HG03558 (cell line): ENCODE measurements around the gene RHOJ.
"Not testable (repeated sequence)": the region's sequence is repeated elsewhere in the genome, so short reads cannot be mapped to it uniquely, and the experiment has no call there.

Experiments used
- ATAC-seq: cut with Tn5 transposase; IDR thresholded peaks from one replicate; pipeline ENCODE4 v1.9.1; 2021; ENCODE audit warnings: moderate number of reproducible peaks; ENCODE audit not compliant: unreplicated experiment; ENCODE audit errors: extremely low read depth

The RHOJ gene

GRCh38 chr14:63249092-63249491, 44.8 kb downstream of the RHOJ start:
- ATAC-seq = no peak

DNA sequence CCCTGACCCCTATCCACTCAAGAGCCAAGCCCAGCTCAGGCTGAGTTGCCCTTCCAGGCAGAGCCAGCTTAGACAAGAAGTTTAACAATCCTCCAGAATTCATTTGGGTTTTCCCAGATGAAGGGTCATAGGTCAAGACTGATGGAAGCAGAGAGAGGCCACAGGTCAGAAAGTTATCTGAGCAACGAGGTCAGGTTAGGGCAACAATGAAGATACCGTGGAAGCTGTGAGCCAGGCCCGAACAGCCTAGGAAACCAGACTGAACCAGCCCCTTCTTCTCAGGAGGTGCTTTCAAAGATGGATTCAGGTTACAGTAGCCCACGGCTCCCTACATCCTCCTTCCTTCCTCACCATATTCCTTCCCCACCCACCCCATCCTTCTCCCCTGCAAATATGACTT, 53.1 kb downstream of the RHOJ start:
- no peak for ATAC-seq

DNA sequence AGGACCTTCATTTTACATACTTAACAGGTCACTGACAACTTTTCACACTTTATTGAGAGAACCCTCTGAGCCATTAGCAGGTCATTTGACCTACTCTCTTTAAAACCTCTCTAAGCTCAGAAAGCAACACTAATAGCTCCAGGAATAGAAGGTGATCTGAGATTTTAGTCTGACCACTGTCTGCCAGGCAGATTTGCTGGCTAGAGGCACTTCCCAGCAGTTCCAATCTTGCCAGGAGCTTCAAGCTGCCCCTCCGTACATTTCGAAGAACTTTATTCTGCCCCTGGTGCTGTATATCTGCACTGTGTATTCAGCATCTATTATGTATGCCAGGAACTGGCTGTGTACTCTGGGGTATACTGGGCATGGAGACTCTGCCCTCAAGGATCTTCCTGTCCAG, 58.2 kb downstream of the RHOJ start:
- ATAC-seq = no peak

- ATAC-seq = no peak
Observed at GRCh38 chr14:63266106-63266505, 61.9 kb downstream of the RHOJ start.

DNA sequence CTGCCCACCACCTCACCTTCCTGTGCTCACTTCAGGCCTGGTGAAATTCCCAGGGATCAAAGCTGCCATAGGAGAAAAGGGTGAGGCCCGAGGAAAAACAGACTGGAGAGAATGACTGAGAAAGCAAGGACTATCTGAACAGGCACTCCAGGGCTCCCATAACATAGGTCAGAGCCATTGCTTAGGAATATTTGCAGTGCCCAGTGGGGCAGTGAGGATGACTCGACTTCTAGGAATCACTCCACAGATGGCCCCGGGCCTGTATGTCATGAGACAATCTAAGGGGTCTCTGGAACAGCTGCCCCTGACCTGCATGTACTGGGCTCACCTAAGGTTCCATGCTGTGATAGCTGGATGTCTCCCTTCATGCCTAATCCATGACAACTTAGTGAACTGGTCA, 62.9 kb downstream of the RHOJ start:
- no peak for ATAC-seq

DNA sequence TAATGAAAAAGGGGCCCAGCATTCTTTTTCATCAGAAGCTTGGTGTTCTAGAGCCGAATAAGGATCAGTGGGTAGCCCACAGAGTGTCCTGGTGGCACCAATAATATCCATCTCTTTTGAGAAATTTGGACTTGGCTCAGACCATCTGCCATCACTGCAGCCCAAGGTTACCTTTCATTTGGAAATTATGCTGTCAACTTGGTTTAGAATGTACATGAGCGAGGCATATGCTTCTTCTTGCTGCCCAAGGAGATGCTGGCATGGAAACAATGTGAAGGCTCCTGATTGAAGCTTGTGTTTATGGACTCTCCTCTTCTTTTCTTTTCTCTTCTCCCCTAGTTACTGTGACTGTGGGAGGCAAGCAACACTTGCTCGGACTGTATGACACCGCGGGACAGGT, 64.5 kb downstream of the RHOJ start:
- no peak for ATAC-seq

DNA sequence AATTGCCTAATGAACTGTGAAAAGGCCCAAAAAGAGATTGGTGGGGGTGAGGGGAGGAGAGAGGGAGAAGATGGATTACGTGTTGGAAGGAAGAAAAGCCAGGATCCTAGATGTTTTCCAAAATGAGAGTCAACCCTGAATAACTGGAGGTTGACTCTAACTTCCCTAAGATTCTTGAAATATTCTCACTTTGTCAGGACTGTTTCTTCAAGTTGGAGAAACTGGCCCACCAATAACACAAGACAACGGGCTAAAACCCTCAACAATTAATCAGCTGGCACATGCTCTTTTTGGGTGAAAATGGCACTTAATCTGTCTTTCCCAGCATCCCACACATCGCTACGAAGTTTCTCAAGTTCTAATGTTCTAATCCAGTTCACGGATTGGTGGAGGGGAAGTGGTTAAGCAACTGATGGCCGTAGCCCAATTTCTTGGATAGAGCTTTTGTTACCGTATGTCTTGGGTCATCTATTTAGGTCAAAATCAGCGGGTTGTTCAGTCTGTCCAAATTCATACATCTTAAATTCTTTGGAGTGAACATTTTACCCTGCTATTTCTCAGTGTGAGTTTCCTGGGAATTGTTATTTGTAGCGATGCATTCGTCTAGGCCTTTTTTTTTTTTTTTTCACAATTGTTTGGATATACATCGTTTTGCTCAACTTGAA, 65.5 kb downstream of the RHOJ start:
- ATAC-seq = no peak

DNA sequence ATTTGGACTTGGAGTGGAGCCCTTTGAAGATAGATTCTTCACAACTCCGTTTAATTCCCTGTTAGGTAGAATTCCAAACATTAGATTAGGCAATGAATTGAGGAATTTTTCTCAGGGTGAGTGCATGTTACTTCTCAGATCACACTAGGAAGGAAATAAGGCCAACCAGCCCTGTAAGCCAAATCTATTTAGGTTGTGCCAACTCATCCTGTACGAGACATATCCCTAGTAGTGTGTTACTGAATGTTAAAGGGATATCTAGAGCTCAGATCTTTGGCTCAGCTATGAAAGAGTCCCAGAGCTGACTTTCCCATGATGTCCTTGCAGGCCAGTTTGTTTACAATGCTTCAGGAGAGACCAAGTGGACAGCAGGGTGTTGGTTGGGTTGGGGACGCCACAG, 68.9 kb downstream of the RHOJ start:
- ATAC-seq = no peak

DNA sequence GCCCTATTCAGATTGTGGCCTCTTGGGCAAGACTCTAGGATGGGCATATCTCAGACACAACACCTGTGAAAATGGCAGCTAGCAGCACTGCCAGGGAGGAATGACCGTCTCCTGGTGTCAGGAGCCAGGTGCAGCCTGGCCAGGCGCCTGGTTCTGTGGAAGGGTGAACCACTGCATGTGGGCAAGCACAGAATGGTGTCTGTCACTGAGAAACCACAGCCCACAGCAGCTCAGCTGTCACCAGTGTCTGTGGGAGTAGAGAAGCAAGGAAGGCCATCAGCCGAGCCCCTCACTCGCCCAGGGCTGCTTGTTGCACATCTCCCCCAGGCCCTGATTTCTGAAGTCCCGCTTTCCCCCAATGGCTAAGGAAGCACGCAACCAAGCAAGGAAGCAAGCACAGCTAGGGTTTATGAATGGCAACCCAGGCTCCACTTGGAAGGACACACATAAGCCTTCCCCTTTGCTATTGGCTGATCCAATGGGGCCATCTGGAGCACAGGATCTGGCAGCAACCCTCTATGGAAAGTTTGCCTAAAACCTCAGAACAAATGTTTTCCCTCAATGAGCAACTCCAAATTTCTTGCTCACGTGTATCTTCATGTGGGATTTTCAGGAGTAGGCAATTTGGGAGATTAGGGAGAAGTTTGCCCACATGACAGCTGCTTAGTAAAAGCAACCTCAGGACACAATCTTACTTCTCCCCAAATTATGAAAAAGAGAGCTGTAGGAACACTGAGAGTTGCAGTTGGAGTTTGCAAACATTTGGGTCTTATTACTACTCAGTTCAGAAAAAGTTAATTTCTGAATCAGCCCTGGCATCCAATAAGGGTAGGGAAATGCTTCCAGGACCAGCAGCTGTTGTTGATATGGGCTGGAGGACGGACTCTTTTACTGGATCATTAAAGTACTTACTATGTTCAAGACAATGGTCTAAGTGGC, 69.7 kb downstream of the RHOJ start:
- no peak for ATAC-seq

DNA sequence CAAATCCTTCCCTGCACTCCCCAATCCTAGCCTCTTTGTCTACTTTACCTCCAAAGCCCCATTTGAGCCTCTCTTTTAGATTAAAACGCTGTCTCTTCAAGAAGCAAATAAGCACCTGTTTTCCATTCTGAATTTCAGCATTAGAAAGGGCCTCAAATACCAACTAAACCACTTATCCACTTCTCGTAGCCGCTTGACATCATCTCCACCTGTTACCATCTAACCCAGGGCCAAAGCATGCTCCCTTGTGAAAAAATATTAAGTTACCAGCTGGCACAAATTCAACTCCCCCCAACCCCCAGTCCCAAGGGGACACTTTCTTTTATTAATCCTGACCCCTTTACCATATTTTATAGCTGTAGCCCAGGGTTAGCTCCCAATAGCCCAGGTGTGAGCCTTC, 71.4 kb downstream of the RHOJ start:
- ATAC-seq = no peak

DNA sequence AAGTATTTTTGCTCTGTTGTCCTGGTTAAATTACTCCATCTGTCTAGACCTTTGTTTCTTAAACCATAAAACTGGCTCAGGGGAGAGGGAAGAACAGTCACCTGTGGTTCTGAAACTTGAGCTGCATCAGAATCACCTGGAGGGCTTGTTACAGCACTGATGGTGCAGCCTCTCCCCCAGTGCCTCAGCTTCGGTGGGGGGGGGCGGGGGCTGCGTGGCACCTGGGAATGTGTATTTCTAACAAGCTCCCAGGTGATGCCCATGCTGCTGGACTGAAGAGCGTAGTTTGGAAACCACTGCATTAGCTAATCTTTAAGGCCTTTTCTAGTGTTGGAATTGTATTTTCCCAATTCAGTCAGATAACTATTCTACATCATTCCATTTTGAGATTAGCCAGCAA, 71.8 kb downstream of the RHOJ start:
- ATAC-seq = no peak

- ATAC-seq = no peak
Observed at GRCh38 chr14:63276492-63277342, 72.5 kb downstream of the RHOJ start.

DNA sequence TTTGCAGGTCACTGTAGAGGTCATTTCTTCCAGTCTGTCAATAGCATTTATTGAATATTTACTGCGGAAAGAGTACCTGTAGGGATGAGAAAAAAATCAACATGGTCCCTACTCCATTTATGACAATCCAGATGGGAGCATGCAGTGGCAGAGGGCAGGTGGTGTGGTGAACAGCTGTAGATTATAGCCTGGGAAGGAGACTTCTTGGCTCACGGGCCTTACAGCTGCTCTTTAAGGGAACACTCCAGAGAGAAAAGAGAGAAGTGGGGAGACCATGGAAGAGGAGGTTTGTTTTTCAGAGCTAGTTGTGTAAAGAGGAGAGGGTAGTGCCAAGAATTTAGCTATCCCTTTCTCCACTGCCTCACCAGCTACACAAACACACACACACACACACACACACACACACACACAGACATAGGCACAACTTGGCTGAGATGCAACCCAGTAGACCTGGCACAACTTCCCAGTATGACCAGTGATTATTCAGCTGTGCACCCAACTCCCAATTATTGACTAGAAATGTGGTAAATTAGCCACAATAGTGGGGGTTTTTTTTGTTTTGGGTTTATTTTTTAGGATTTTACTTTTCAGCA, 73.4 kb downstream of the RHOJ start:
- no peak for ATAC-seq

DNA sequence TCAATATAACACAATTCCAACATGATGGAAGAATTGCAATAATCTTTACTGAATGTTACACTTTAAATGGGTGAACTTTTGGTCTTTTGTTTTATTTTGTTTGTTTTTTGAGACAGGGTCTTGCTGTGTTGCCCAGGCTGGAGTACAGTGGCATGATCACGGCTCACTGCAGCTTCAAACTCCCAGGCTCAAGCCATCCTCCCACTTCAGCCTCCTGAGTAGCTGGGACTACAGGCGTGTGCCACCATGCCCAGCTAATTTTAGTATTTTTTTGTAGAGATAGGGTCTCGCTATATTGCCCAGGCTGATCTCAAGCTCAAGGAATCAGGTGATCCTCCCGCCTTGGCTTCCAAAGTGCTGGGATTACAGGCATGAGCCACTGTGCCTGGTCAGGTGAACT, 75.7 kb downstream of the RHOJ start:
- ATAC-seq = not testable (repeated sequence)

DNA sequence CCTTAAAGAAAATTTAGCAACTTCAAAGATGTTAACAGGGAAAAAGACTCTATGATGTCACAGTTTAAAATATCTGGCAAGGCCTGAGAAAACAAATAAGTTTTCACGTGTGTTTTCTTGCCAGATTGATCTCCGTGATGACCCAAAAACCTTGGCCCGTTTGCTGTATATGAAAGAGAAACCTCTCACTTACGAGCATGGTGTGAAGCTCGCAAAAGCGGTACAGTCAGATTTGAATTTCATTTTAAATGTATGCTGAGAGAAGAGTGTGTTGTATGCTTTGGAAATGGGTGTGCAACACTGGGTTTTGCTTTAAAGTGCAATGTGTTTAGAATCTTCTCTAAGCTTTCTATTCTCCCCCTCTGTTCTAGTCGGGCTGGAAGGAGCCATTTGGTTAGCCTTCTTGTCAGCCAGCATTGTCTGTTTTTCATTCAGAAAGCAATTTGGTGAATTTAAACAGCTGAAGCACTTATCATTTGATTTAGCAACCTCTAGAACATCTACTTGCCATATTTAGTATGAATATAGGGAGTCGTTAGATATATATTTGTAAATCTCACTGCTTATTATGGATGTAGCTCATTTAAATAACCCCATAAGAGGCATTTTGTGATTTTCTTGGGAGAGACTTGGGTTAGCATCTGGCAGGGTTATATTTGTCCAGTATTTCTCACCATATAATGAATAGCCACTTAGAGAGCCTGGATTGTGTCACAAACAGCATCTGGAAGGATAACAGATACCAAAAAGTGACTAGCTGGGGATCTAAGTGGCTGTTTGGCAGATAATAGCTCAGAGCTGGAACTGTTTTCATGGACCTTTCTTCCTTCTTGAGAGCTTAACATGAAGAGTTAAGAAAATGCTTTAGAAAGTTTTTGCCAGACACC, 79.0 kb downstream of the RHOJ start:
- no peak for ATAC-seq

DNA sequence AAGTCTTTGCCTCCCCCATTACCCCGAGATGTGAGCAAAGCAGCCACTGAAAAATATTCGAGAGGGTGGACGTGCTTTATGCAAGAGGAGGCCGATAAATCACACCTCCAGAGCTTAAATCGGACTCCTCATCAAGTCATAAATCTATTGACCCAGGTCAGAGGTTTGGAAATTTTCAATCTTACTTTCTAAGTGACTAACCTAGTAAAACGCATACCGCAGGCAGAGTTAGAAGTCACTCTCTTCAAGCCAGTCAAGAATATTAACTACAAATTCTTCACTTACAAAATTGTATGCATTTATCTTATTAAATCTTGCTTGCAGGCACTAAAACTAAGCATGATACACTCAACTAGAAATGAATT, 79.6 kb downstream of the RHOJ start:
- no peak for ATAC-seq

DNA sequence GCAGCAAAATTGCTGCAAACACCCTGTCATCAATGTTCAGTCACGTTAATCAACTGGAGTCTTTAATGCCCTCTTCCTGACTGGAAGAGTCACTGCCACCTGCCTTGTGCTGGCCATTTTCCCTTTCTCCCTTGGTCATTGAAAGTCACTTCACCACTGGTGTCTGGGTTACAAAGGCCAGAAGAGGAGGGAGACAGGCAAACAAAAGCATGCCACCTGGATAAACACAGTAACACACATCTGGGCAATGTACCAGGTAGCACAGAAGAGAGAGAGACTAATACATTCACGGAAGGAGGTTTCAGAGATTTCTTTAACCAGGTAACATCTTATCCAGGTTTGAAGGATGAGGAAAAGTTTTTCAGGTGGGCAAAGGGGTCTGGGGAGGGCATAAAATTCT, 81.8 kb downstream of the RHOJ start:
- ATAC-seq = no peak

DNA sequence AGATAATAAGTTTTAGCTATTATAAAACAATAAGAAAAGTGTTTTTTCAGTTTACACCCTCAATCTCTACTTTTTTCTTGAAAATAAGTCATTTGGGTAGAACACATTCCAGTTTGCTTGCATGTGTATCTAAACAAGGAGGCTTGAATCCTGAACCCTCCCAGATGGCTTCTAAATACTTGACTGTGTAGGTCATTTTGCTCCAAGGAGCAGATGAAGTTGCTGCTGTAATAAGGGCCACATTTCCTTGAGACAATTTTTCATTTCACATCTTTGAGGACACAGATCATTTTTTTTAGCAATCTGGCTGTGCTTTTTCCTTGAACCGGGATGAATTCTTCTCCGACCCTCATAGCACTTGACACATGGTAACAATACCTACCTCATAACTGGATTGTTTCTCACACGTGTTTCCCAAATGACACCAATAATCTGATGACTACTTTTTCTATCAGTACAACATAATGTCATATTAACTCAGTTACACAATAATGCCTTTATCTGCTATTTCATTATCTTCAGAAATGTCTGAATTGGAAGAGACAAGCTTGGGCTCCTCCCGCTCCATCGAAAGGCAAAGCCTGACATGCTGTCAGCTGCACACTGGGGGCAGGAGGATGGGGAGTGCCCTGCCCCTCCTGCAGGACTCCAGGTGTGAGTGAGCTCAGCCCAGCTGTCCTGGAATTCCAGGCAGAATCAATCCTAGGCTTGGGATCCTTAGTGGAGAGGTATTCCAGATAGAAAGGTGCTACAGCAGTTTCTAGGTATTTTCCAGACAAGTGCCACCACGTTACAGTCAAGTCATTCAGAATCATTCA, 83.6 kb downstream of the RHOJ start:
- ATAC-seq = no peak

DNA sequence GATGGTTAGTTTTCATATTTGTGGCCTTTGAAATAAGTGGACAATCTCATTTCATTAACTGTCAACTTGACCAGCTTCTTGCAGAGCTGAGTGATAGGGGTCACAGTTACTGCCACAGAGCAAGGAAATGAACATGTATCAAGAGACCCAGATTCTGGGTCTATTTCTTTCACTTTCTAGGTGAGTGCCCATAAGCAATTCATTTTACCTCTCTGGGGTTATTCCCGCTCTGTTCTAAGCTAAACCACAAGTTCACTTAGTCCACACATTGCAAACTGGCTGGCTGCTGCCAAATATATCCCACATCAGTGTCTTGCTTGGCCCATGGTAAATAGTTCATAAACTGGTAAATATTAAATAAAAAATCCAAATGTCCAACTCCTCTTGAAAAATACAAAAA, 84.6 kb downstream of the RHOJ start:
- ATAC-seq = no peak
